ENCODE results near the gene TMEM208. TPM values are rescaled to one million over a fixed set of nuclear protein-coding genes. Genes with fewer than 3 reads are reported as not detected.

TMEM208 gene
- total RNA-seq, 1 donor from 2014 or later = 33.1 TPM

DNA sequence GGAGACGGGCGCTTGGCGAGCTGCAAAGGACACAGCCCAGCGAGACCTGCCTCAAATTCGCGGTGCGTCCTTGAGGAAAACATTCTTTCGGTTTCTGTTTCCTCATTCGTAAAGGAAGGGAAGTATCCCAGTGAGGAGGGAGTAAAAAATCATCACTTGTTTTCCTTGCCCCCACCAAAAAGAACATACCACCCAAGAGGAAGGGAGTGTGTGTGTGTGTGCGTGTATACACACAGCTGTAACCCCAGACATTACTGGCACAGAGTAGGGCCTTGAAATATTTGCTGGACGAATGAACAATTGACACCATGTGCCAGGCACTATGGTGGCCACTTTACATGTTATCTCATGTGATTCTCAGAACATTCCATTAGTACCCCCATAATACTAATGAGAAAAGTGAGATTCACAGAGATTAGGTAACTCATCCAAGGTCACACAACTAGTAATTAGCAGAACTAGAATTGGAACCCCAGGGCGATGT lies 41.2 kb upstream of the TMEM208 start:
- H3K4me1 ChIP-seq = peaks cover 44% of the 10 kb centered on the region

DNA sequence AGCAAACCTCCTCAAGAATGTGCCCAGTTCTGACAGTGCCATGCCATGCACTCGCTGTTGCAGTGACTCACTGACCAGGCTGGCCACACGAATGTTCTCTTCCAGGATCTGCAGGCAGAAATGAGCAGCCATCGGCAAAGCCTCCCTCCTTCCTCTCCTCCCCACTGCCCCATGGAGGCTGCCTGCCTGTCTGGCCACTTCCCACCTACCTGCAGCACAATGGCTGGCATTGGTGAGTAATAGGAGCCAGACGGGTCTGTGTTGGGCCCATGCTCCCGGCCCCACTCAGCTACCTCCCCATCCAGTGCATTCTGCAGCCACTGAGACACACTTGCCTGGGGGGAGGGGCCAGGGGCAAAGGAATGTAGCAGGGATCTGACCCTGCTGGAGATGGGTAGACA lies 40.4 kb upstream of the TMEM208 start:
- ATAC-seq (no peak), DNase-seq (no peak)

More for the DNA sequence above, 41.2 kb upstream of the TMEM208 start:
- no peak for DNase-seq
- H3K9me3 ChIP-seq = no peaks in the 10 kb centered on the region
- H3K27ac ChIP-seq = no peak overlapping the region
- TF ChIP-seq, protein P1, sequence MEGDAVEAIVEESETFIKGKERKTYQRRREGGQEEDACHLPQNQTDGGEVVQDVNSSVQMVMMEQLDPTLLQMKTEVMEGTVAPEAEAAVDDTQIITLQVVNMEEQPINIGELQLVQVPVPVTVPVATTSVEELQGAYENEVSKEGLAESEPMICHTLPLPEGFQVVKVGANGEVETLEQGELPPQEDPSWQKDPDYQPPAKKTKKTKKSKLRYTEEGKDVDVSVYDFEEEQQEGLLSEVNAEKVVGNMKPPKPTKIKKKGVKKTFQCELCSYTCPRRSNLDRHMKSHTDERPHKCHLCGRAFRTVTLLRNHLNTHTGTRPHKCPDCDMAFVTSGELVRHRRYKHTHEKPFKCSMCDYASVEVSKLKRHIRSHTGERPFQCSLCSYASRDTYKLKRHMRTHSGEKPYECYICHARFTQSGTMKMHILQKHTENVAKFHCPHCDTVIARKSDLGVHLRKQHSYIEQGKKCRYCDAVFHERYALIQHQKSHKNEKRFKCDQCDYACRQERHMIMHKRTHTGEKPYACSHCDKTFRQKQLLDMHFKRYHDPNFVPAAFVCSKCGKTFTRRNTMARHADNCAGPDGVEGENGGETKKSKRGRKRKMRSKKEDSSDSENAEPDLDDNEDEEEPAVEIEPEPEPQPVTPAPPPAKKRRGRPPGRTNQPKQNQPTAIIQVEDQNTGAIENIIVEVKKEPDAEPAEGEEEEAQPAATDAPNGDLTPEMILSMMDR (IDR thresholded peaks at IDR 0.05) = no peak
- no peaks in the 10 kb centered on the region for H3K27me3 ChIP-seq (ENCODE audit: low read depth)
- no peaks in the 10 kb centered on the region for H3K36me3 ChIP-seq
- H3K4me3 ChIP-seq = peak overlapping the region; percentile 73
- no peak for ATAC-seq
- intact Hi-C loops (cut with DNase I) = no loop called here

DNA sequence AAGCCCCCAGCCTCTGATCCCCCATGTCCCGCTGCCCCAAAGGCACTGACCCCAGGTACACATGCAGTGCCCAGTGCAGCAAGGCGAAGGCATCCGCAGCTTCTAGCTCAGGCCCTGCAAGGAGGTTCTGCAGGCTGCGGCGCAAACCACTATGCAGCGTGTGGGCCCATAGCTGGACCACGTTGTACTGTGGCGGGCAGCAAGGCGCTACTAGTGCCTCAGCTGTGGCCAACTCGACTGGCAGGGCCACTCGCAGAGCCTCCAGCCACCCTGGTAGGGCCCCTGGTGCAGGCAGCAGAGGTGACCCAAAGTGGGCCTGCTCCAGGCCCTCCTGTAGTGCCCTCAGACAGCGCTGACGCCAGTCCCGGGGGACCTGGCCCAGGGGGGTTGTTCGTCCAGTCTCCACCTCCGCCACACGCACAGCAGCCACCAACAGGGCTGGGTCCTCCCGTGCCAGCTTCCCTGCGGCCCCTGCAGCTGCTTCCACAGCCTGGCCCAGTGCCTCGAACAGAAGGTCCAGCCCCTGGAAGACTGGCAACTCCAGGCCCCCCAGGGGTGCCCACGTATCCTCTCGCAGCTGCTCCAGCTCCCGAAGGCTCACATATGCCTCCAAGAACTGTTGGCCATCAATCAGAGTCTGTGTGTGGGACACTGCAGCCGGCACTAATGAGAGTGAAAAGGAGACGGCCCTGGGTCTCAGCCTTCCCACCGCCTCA lies 39.6 kb upstream of the TMEM208 start:
- H3K27ac ChIP-seq = no peak overlapping the region
- H3K36me3 ChIP-seq = no peaks in the 10 kb centered on the region
- intact Hi-C loops (cut with DNase I) = no loop called here
- ATAC-seq = no peak
- H3K4me1 ChIP-seq = peaks cover 47% of the 10 kb centered on the region
- TF ChIP-seq, protein P1 (IDR thresholded peaks at IDR 0.05) = no peak
- DNase-seq = no peak
- H3K9me3 ChIP-seq = no peaks in the 10 kb centered on the region
- no peak overlapping the region for H3K4me3 ChIP-seq
- H3K27me3 ChIP-seq (ENCODE audit: low read depth) = no peaks in the 10 kb centered on the region

More for the DNA sequence above, 40.4 kb upstream of the TMEM208 start:
- Histone ChIP-seq H3K27me3 (ENCODE audit: low read depth) (no peaks in the 10 kb centered on the region), H3K4me1 (peaks cover 51% of the 10 kb centered on the region), H3K36me3 (no peaks in the 10 kb centered on the region), H3K4me3 (no peak overlapping the region), H3K27ac (no peak overlapping the region), H3K9me3 (no peaks in the 10 kb centered on the region)
- intact Hi-C loops (cut with DNase I) = no loop called here
- TF ChIP-seq, protein P1 (IDR thresholded peaks at IDR 0.05) = no peak

DNA sequence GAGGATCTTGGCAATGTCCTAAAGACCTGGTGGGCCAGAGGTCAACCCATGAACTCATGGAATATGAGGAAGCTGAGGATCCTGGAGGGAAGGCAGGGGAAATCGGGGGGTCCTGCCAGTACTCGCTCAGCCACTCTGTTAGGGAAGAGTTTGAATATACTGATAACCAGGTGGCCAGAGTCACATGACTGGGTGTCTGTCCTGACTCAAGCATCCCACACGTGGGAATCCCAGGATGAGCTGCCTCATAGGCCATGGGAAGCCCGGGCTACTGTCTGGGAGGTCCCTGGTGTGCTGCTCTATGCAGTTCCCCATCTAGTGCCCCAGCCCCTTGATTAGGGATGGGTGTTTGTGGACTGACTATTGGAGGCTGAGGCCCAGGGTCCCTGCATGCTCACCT lies 38.6 kb upstream of the TMEM208 start:
- H3K36me3 ChIP-seq = peaks cover 2% of the 10 kb centered on the region
- H3K27me3 ChIP-seq (ENCODE audit: low read depth) = no peaks in the 10 kb centered on the region
- H3K4me3 ChIP-seq = no peak overlapping the region
- H3K4me1 ChIP-seq = peaks cover 46% of the 10 kb centered on the region
- intact Hi-C loops (cut with DNase I) = no loop called here
- TF ChIP-seq, protein P1 (IDR thresholded peaks at IDR 0.05) = no peak
- DNase-seq = no peak
- H3K27ac ChIP-seq = no peak overlapping the region
- no peaks in the 10 kb centered on the region for H3K9me3 ChIP-seq
- no peak for ATAC-seq

DNA sequence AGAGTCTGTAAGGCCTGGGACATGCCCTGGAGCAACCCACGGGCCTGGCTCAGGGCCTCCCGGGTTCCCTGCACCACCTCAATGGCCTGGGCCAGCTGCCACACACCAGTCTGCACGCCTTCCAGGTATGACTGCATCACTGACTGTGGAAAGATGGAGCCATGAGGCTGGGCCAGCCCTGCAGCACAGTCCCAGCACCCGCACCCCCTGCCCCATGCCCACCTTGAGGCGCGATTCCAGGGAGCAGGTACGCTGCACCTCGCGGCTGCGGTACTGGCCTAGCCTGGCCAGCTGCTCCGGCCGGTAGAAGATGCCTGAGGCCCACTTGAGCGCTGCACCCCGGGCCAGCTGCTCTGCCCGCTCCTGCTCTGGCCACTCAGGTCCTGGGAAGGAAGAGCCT lies 38.1 kb upstream of the TMEM208 start:
- Histone ChIP-seq H3K36me3 (peaks cover 7% of the 10 kb centered on the region), H3K4me3 (peak overlapping the region; percentile 46), H3K27ac (no peak overlapping the region), H3K4me1 (peaks cover 50% of the 10 kb centered on the region), H3K27me3 (ENCODE audit: low read depth) (no peaks in the 10 kb centered on the region), H3K9me3 (no peaks in the 10 kb centered on the region)
- intact Hi-C loops (cut with DNase I) = no loop called here
- ATAC-seq (no peak), DNase-seq (no peak)
- TF ChIP-seq, protein P1 (IDR thresholded peaks at IDR 0.05) = no peak
